A549 (cell line): ENCODE measurements around the gene ZC3H18. TPM values are rescaled to one million over a fixed set of nuclear protein-coding genes. Genes with fewer than 3 reads are reported as not detected.

Source experiments
- ATAC-seq, 2 experiments: fragments of 200-7000 bp in 1 of 2; fragments of >200 bp in 1 of 2; cut with Nextera tagmentation in 1 of 2; cut with Tn5 transposase in 1 of 2; 3 replicates each; pipeline versions ENCODE4 v1.8.0 to v1.9.1; 2018 to 2020; ENCODE audit warnings: mild to moderate bottlenecking in 1 of 2, moderate library complexity in 1 of 2
- CTCF ChIA-PET: fragments of 300-600 bp; sonication (Branson Sonifier 250); formaldehyde crosslinking; extraction: SDS; loops from one replicate; lab custom pipeline; 2021; ENCODE audit warnings: antibody characterized with exemption, inconsistent platforms; lab: Yijun Ruan, JAX
- POLR2A ChIA-PET: fragments of 350-600 bp; formaldehyde crosslinking; extraction: SDS; loops from one replicate; lab custom pipeline; 2021; ENCODE audit warnings: antibody characterized with exemption, inconsistent platforms; lab: Yijun Ruan, JAX
- DNase-seq, 2 experiments: peaks; one replicate each; pipeline versions ENCODE4 v3.0.0 to v3.0.0-alpha.2; 2011 to 2016; ENCODE audit warnings: low read depth in 1 of 2, low spot score in 1 of 2
- FAIRE-seq: peaks from 2 replicates; lab custom pipeline; 2011; peaks lifted over from hg19 to GRCh38; lab: Jason Lieb, UNC
- H3K27ac ChIP-seq, 2 experiments: fragments of >200 bp; sonication (Bioruptor Twin); formaldehyde crosslinking; 3 replicates each; pipeline ENCODE4 v1.5.1; 2016 to 2017
- H3K4me1 ChIP-seq: fragments of >200 bp; sonication (Bioruptor Twin); formaldehyde crosslinking; 3 replicates; pipeline ENCODE4 v1.6.1; 2016
- H3K4me2 ChIP-seq: fragments of >200 bp; sonication (Bioruptor Twin); formaldehyde crosslinking; 3 replicates; pipeline ENCODE4 v1.6.1; 2016
- H3K4me3 ChIP-seq: fragments of >200 bp; sonication (Bioruptor Twin); formaldehyde crosslinking; 3 replicates; pipeline ENCODE4 v1.5.1; 2016
- H3K9me3 ChIP-seq: fragments of >200 bp; sonication (Bioruptor Twin); formaldehyde crosslinking; 3 replicates; pipeline ENCODE4 v1.6.1; 2016
- ATOH8 ChIP-seq: fragments of 250-450 bp; sonication (Bioruptor Pico); IDR thresholded peaks from 2 replicates; pipeline ENCODE4 v1.5.0; 2020; ENCODE audit warnings: low read depth, mild to moderate bottlenecking, moderate library complexity
- FOXS1 ChIP-seq: fragments of 250-450 bp; sonication (Bioruptor Pico); IDR thresholded peaks from 2 replicates; pipeline ENCODE4 v1.5.0; 2020; ENCODE audit warnings: mild to moderate bottlenecking, moderate library complexity
- HDAC2 ChIP-seq: fragments of 200-600 bp; sonication (generic); IDR thresholded peaks from 2 replicates; pipeline ENCODE4 v1.6.1; 2016
- HEYL ChIP-seq: fragments of 250-450 bp; sonication (Bioruptor Pico); IDR thresholded peaks from 2 replicates; pipeline ENCODE4 v1.8.0; 2021; ENCODE audit warnings: mild to moderate bottlenecking, moderate library complexity
- HOXA7 ChIP-seq: fragments of 250-450 bp; sonication (Bioruptor Pico); IDR thresholded peaks from 2 replicates; pipeline ENCODE4 v1.5.0; 2020; ENCODE audit warnings: mild to moderate bottlenecking, moderate library complexity
- HOXB13 ChIP-seq: fragments of 250-450 bp; sonication (Bioruptor Pico); IDR thresholded peaks from 2 replicates; pipeline ENCODE4 v1.5.0; 2020; ENCODE audit warnings: low read depth, mild to moderate bottlenecking, moderate library complexity
- NFE2L2 ChIP-seq: fragments of 150-350 bp; conservative IDR thresholded peaks from 2 replicates; pipeline ENCODE4 v1.6.1; 2014; ENCODE audit warnings: low read length
- PBX3 ChIP-seq: IDR thresholded peaks from 2 replicates; pipeline ENCODE4 v1.6.1; 2012
- RAD21 ChIP-seq, 2 experiments: fragments of >200 bp in 1 of 2; sonication (Bioruptor Twin) in 1 of 2; formaldehyde crosslinking in 1 of 2; IDR thresholded peaks in 1 of 2; conservative IDR thresholded peaks in 1 of 2; 2 replicates in 1 of 2; 3 replicates in 1 of 2; pipeline ENCODE4 v1.6.1; 2012 to 2018; ENCODE audit warnings: inconsistent platforms in 1 of 2
- RFX5 ChIP-seq: fragments of 450-650 bp; IDR thresholded peaks from 2 replicates; pipeline ENCODE4 v1.7.1; 2014; ENCODE audit warnings: antibody characterized with exemption, mild to moderate bottlenecking, moderate library complexity
- TP53 ChIP-seq: fragments of 250-450 bp; sonication (Bioruptor Pico); IDR thresholded peaks from 2 replicates; pipeline ENCODE4 v1.5.0; 2021; ENCODE audit warnings: mild to moderate bottlenecking, moderate library complexity
- USF2 ChIP-seq: fragments of 450-650 bp; IDR thresholded peaks from 2 replicates; pipeline ENCODE4 v1.6.1; 2014; ENCODE audit warnings: antibody characterized with exemption
- ZC3H11A ChIP-seq: fragments of 450-650 bp; IDR thresholded peaks from 2 replicates; pipeline ENCODE4 v1.6.1; 2014; ENCODE audit warnings: antibody characterized with exemption, mild to moderate bottlenecking
- ZFP36 ChIP-seq: fragments of 450-650 bp; IDR thresholded peaks from 2 replicates; pipeline ENCODE4 v1.6.1; 2014; ENCODE audit warnings: borderline replicate concordance; ENCODE audit not compliant: partially characterized antibody
- WGBS: methylation state at CpG from one replicate; pipeline ENCODE4 v1.1.6; 2017; ENCODE audit errors: missing lambda C conversion rate; 5-methylcytosine and 5-hydroxymethylcytosine counted together
- polyA plus RNA-seq, 4 experiments: library from polyadenylated mRNA; depleted of rRNA in 3 of 4; stranded (reverse); fragments of >200 nt; fragmentation: RNase III in 1 of 4; extraction: RNeasy Plus Mini Kit Qiagen cat#74134 plus additional on column Dnase treatment in 1 of 4; gene quantifications; 2 replicates in 3 of 4; 3 replicates in 1 of 4; pipeline ENCODE4 v1.2.3, GENCODE V29; 2011 to 2017

The ZC3H18 gene
- polyA plus RNA-seq, 2 of the 4 experiments (the other 2 are of a cell fraction), result 21.1 to 48.2 TPM

GRCh38 chr16:88635671-88636319, 65.6 kb downstream of the ZC3H18 start:
- DNase-seq (no peak), ATAC-seq (no peak), FAIRE-seq (no peak)
- Histone ChIP-seq H3K4me1 (no peaks in the 10 kb centered on the region), H3K9me3 (no peaks in the 10 kb centered on the region), H3K4me3 (no peak overlapping the region), H3K4me2 (no peak overlapping the region), H3K27ac (no peak overlapping the region)
- 94% methylated on average over 17 of the region's 17 CpGs for WGBS
- ChIA-PET CTCF (interaction anchor here (1.6 kb wide), 1 partner anchor 13 kb away, joined by 7 read pairs; no protein-coding TSS in a partner anchor), POLR2A (no interaction called here)
- TF ChIP-seq HOXB13 (no peak), NFE2L2 (no peak), ZC3H11A (no peak), TP53 (CRISPR knock-in tag) (no peak)

DNA sequence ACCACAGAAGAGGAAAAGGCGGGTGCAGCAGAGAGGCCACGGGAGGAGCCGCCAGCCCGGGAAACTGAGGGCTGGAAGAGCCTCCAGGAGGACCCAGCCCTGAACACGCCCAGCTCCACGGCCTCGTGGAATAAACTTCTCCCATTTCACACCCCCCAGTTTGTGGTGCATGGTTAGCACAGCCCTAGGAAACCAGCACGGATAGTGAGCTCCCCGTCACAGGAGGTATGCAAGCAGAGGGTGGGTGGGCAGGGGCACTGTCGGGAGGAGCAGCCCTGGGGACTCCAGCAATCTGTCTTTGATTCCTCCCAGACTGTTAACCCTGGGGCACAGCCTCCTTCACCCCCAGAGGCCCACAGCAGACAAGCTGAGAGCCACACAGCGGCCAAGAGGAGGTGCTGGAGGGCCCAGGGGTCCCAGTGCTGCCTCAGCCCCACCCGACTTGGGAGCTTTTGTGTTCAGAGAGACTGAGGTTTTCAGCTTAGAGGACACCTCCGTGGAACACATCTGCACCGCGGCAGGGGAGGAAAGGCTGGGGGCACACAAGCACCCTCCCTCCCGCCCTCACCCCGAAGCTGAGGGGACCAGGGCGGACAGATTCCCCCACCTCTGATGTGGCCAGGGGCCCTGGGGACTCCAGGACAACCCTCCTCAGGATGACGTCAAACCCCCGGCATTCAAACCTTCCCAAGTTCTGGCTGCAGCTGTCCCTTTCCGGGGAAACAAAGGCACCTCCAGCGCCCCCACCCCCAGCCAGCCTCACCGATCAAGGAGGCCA, 66.5 kb downstream of the ZC3H18 start:
- POLR2A ChIA-PET, result no interaction called here

DNA sequence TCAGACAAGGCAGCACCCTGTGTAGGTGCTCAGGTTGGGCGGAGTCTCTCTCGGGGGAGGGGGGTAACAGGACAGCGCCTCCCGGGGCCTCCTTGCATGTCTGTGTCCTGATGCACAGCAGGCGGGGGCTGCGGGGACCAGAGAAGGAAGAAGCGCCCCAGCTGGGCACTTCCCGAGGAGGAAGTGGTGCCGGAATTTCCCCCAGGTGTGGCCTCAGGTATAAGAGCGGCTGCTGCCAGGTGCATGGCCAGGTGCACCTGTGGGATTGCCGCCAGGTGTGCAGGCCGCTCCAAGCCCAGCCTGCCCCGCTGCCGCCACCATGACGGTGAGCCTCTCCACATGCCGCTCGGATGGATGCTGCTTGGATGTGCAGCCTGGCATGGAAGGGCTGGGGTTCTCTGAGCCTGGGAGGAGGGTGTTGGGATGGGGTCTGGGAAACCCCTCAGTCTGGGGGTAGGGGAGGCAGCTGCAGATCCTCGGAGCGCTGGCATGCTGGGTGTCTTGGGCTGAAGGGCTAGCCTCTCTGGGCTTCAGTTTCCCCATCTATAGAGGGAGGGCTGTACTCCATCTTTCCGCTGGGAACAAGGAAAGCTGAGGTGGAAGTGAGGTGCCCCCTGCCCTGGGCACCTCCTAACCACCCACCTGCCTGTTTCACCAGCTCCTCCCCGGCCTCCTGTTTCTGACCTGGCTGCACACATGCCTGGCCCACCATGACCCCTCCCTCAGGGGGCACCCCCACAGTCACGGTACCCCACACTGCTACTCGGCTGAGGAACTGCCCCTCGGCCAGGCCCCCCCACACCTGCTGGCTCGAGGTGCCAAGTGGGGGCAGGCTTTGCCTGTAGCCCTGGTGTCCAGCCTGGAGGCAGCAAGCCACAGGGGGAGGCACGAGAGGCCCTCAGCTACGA, 68.4 kb downstream of the ZC3H18 start, which contains the start of gene IL17C:
IL17C (plus strand) TSS at position 250 of the 908 bp plus-strand sequence; CDS start at position 320, 70 bp downstream.
- no peak for DNase-seq

More for the DNA sequence above, 66.5 kb downstream of the ZC3H18 start:
- H3K4me2 ChIP-seq, result no peak overlapping the region
- no peaks in the 10 kb centered on the region for H3K4me1 ChIP-seq
- H3K4me3 ChIP-seq, result no peak overlapping the region
- no peaks in the 10 kb centered on the region for H3K9me3 ChIP-seq
- TF ChIP-seq ZFP36, result peak; percentile 35
- TF ChIP-seq RFX5, result no peak
- TF ChIP-seq RAD21 (conservative IDR thresholded peaks at IDR 0.05 in 1 of 2, IDR thresholded peaks at IDR 0.05 in 1 of 2), result no peak
- no peak for ATAC-seq
- 82% methylated on average over 20 of the region's 23 CpGs for WGBS
- DNase-seq, result no peak
- CTCF ChIA-PET, result interaction anchor here (1.6 kb wide), 1 partner anchor 12 kb away, joined by 7 read pairs; no protein-coding TSS in a partner anchor
- H3K27ac ChIP-seq, result no peak overlapping the region
- no peak for FAIRE-seq

DNA sequence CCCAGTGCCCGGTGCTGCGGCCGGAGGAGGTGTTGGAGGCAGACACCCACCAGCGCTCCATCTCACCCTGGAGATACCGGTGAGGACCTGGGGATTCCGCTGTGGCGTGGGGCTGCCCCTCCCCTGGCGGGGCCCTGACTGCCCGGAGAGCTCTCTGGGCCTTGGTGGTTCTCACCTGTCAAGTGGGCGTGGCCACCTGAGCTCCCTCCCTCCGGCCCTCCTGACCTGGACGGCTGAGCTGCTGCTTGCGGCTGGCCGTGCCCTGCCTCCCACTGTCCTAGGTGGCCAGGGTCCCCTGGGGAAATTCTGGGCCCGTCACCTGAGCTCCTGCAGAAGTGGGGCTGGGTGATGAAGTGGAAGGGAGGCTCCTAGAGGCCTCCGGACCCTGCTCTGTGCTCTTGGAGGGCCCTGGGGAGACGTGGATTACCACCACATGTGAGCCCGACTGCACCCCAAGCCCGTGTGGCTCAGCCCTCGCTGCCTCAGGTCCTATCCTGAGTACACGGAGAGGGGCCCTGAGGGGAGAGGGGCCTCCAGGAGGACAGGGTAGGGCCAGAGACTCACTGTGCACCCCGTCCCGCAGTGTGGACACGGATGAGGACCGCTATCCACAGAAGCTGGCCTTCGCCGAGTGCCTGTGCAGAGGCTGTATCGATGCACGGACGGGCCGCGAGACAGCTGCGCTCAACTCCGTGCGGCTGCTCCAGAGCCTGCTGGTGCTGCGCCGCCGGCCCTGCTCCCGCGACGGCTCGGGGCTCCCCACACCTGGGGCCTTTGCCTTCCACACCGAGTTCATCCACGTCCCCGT, 69.2 kb downstream of the ZC3H18 start:
- H3K27ac ChIP-seq, result no peak overlapping the region
- POLR2A ChIA-PET, result interaction anchor here (0.7 kb wide), 1 partner anchor 70 kb away, joined by 3 read pairs; the partner anchor contains the start of gene ZC3H18

More for the DNA sequence above, 68.4 kb downstream of the ZC3H18 start, which contains the start of gene IL17C:
- POLR2A ChIA-PET, result interaction anchor here (0.7 kb wide), 1 partner anchor 69 kb away, joined by 3 read pairs; the partner anchor contains the start of gene ZC3H18
- H3K9me3 ChIP-seq, result no peaks in the 10 kb centered on the region
- WGBS, result 71% methylated on average over 20 of the region's 27 CpGs
- no peak within 1 kb of the TSS for H3K27ac ChIP-seq
- peak in 1 of 2 experiments; percentile 6; a peak in 1 of 6 replicates for ATAC-seq
- H3K4me1 ChIP-seq, result no peaks in the 10 kb centered on the region
- FAIRE-seq, result no peak
- TF ChIP-seq RAD21 (conservative IDR thresholded peaks at IDR 0.05 in 1 of 2, IDR thresholded peaks at IDR 0.05 in 1 of 2) (no peak), ZFP36 (peak; percentile 13)
- no peak within 1 kb of the TSS for H3K4me2 ChIP-seq
- H3K4me3 ChIP-seq, result no peak within 1 kb of the TSS
- CTCF ChIA-PET, result interaction anchor here (0.6 to 1.0 kb wide), 2 partner anchors 11 to 34 kb away, joined by 3 to 4 read pairs; no protein-coding TSS in a partner anchor

More for the DNA sequence above, 69.2 kb downstream of the ZC3H18 start:
- no peak overlapping the region for H3K4me3 ChIP-seq
- CTCF ChIA-PET, result interaction anchor here (0.8 to 1.0 kb wide), 2 partner anchors 10 to 98 kb away, joined by 3 to 4 read pairs; no protein-coding TSS in a partner anchor
- TF ChIP-seq FOXS1 (CRISPR knock-in tag) (no peak), HOXA7 (CRISPR knock-in tag) (no peak), USF2 (no peak), HEYL (CRISPR knock-in tag) (no peak), PBX3 (no peak), HDAC2 (no peak), ATOH8 (no peak)
- H3K4me2 ChIP-seq, result no peak overlapping the region
- no peaks in the 10 kb centered on the region for H3K9me3 ChIP-seq
- ATAC-seq, result peak; percentile 11 to 42; a peak in 4 of 6 replicates
- no peak for FAIRE-seq
- no peak for DNase-seq
- 46% methylated on average over 21 of the region's 45 CpGs for WGBS
- H3K4me1 ChIP-seq, result no peaks in the 10 kb centered on the region
